Lower lobe of right lung (tissue), 2 donors: ENCODE measurements around the gene LIPI. TPM values are rescaled to one million over a fixed set of nuclear protein-coding genes. Genes with fewer than 3 reads are reported as not detected.

ENCODE experiments used
- ATAC-seq, 2 donors: fragments of 200-7000 bp; cut with Tn5 transposase; one replicate each; pipeline ENCODE4 v1.9.1; 2020 to 2022; ENCODE audit warnings: mild to moderate bottlenecking in 2 of 2, moderate library complexity in 2 of 2
- DNase-seq: peaks from one replicate; pipeline ENCODE4 v3.0.0-alpha.2; 2020
- H3K27ac ChIP-seq: fragments of 200-600 bp; one replicate; pipeline ENCODE4 v1.8.0; 2022
- H3K27me3 ChIP-seq: fragments of 200-600 bp; one replicate; pipeline ENCODE4 v1.8.0; 2022; ENCODE audit warnings: low read depth
- H3K36me3 ChIP-seq: fragments of 200-600 bp; one replicate; pipeline ENCODE4 v1.8.0; 2022; ENCODE audit warnings: mild to moderate bottlenecking
- H3K4me1 ChIP-seq: fragments of 200-600 bp; one replicate; pipeline ENCODE4 v1.8.0; 2022
- H3K4me3 ChIP-seq: fragments of 200-600 bp; one replicate; pipeline ENCODE4 v1.8.0; 2022; ENCODE audit warnings: mild to moderate bottlenecking
- H3K9me3 ChIP-seq: fragments of 200-600 bp; one replicate; pipeline ENCODE4 v1.8.0; 2022
- intact Hi-C: fragments of 100-400 bp; cut with DNase I; formaldehyde crosslinking; loops from one replicate; pipeline ENCODE4 v1.11.0; 2022
- long read RNA-seq: library from polyadenylated mRNA; unstranded; transcript quantifications from one replicate; pipeline ENCODE4 v2.0.0, GENCODE V29; 2021
- total RNA-seq: library from RNA; stranded (reverse); fragmentation: NEBNext Ultra II Directional; extraction: Animal tissue kit (Norgen Biotek cat#: 25700); gene quantifications from one replicate; pipeline ENCODE4 v1.2.1, GENCODE V29; 2021
- TF ChIP-seq, protein P1 (sequence below): fragments of 200-600 bp; IDR thresholded peaks from one replicate; pipeline ENCODE4 v1.8.0; 2022; ENCODE audit warnings: antibody characterized with exemption, mild to moderate bottlenecking
- donor health status: DM: no; HTN: yes; CAD: no; lungs with severe emphysema.

LIPI gene
- not detected for total RNA-seq
- long read RNA-seq, partial matches to known transcripts: 0 of 1 reads
- long read RNA-seq, other reads (novel, unspliced or antisense): 1 of 1 reads

DNA sequence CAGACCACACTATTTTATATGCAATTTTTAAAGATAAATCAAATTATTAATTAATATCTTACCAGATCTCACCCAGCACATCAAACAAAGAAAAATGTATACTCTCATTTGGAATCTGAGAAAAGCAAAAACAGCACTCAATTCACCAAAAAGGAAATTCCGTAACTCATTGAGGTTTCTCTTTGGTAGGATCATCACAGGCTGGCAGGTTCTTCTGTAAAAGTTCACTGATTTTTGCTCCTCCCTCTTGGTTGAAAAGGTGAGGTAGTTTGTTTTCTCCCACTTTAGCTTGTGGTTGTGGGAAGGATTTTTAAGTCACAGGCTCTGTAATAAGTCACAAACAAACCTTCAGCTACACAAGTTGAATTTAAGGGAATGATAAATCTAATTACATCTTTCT lies at the start of gene LIPI:
TSS of gene LIPI (minus strand) at position 218 of the 400 bp plus-strand sequence. CDS start at position 108, 110 bp downstream.
- intact Hi-C loops: no loop called here
- no peaks in the 10 kb centered on the region for H3K36me3 ChIP-seq
- no peaks in the 10 kb centered on the region for H3K9me3 ChIP-seq
- H3K27ac ChIP-seq: no peak within 1 kb of the TSS
- H3K4me3 ChIP-seq: no peak within 1 kb of the TSS
- TF ChIP-seq, protein P1, sequence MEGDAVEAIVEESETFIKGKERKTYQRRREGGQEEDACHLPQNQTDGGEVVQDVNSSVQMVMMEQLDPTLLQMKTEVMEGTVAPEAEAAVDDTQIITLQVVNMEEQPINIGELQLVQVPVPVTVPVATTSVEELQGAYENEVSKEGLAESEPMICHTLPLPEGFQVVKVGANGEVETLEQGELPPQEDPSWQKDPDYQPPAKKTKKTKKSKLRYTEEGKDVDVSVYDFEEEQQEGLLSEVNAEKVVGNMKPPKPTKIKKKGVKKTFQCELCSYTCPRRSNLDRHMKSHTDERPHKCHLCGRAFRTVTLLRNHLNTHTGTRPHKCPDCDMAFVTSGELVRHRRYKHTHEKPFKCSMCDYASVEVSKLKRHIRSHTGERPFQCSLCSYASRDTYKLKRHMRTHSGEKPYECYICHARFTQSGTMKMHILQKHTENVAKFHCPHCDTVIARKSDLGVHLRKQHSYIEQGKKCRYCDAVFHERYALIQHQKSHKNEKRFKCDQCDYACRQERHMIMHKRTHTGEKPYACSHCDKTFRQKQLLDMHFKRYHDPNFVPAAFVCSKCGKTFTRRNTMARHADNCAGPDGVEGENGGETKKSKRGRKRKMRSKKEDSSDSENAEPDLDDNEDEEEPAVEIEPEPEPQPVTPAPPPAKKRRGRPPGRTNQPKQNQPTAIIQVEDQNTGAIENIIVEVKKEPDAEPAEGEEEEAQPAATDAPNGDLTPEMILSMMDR: no peak
- DNase-seq (no peak), ATAC-seq (no peak)
- H3K27me3 ChIP-seq: peaks cover under 1% of the 10 kb centered on the region
- H3K4me1 ChIP-seq: no peaks in the 10 kb centered on the region

DNA sequence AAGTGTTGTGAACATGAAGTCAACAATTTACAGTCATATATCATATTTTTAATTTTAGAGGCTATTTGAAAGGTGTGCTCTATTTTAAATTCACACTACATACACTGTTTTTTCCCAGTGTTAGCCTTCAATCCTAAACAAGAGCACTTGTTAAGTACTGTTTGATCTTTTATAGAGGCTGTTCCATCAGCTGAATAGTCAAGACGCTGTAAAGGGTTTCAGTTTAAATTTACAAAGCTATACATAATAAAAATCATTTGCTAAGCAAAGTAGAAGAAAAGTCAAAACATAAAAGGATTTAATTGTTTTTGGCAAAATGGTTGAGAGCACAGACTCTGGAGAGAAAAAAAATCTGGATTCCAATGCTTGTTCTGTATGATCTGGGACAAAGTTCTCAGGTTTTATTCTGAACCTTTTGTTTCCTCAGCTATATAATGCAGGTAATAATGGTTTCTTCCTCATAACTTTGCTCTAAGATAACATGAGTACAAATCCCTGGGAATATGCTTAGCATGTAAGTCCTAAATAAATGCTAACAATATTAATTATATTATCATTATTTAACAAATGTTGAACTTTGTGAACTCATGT lies 49.5 kb upstream of the LIPI start:
- no peak for ATAC-seq

DNA sequence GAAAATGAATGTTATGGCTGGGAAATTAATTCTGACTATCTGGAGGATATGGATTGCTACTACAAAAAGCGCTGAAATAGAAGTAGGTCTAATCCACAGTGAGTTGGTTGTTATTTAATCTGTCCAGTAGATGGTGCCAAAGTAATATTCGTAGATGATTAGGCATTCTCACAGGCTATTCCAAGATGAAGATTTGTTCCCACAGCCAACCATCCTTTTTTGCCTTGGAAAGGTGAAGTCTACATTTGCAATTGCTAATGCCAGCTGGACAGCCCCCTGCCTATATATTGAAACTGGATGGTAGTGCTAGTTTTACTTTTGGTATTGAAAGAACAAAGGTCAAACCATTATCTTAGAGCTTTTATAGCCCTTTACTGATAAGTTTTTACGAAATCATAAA lies 49.0 kb upstream of the LIPI start:
- TF ChIP-seq, protein P1: peak; percentile 65
- Histone ChIP-seq H3K4me1 (no peaks in the 10 kb centered on the region), H3K27ac (no peak overlapping the region), H3K36me3 (no peaks in the 10 kb centered on the region), H3K9me3 (no peaks in the 10 kb centered on the region), H3K4me3 (no peak overlapping the region), H3K27me3 (no peaks in the 10 kb centered on the region)
- ATAC-seq (peak; percentile 62 to 91), DNase-seq (no peak)
- intact Hi-C loops: no loop called here

More for the DNA sequence above, 49.5 kb upstream of the LIPI start:
- H3K27me3 ChIP-seq: no peaks in the 10 kb centered on the region
- no peaks in the 10 kb centered on the region for H3K36me3 ChIP-seq
- no peak overlapping the region for H3K27ac ChIP-seq
- TF ChIP-seq, protein P1: no peak
- no peaks in the 10 kb centered on the region for H3K9me3 ChIP-seq
- no peak overlapping the region for H3K4me3 ChIP-seq
- H3K4me1 ChIP-seq: no peaks in the 10 kb centered on the region
- no peak for DNase-seq
- intact Hi-C loops: no loop called here

DNA sequence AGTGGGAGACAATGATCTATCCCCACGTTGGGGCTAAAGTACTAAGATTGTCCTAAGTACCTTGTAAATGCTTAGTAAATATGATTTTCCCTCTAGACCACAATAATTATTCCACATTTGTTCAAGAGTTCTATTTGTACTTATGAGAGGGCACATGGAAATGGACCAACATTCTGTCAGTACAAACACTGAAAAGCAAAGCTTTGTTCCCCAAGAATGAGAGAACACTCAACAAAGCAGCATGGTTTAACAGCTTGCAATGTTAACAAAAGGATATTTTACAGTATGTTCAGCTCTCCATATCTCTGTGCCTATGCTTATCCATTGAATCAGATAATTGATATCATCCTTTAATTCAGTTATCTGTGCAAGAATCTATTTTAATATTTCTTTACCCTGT lies 40.6 kb upstream of the LIPI start:
- TF ChIP-seq, protein P1: no peak
- DNase-seq (no peak), ATAC-seq (no peak)
- no peaks in the 10 kb centered on the region for H3K36me3 ChIP-seq
- H3K27ac ChIP-seq: no peak overlapping the region
- no peaks in the 10 kb centered on the region for H3K4me1 ChIP-seq
- no peaks in the 10 kb centered on the region for H3K9me3 ChIP-seq
- intact Hi-C loops: no loop called here
- no peaks in the 10 kb centered on the region for H3K27me3 ChIP-seq
- H3K4me3 ChIP-seq: no peak overlapping the region

DNA sequence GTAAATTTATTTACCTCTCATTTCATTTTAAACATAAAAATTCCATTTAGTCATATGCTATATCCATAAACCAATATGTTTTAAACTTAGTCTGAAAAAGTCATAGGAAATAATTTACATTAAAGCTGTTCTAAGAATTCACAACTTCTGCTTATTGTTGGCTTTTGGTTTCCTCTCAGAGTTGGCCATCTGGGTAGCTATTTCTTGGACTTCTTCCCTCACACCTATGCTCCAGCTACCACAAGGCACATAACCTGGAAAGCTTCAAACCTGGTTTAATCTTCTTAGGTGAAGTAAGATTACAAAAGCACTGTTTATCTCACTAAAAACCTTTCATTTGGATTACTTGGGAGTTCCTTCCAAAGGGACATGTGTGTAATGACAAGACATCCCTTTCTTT lies 35.0 kb upstream of the LIPI start:
- TF ChIP-seq, protein P1: no peak
- H3K4me1 ChIP-seq: no peaks in the 10 kb centered on the region
- intact Hi-C loops: no loop called here
- no peaks in the 10 kb centered on the region for H3K27me3 ChIP-seq
- no peak overlapping the region for H3K4me3 ChIP-seq
- no peaks in the 10 kb centered on the region for H3K36me3 ChIP-seq
- no peaks in the 10 kb centered on the region for H3K9me3 ChIP-seq
- no peak for ATAC-seq
- no peak overlapping the region for H3K27ac ChIP-seq
- DNase-seq: no peak
